BJ (cell line): ENCODE data around the gene ASIC3. TPM values are rescaled to one million over a fixed set of nuclear protein-coding genes. Genes with fewer than 3 reads are reported as not detected.

ENCODE experiments used
- CTCF ChIA-PET: fragments of 350-600 bp; formaldehyde crosslinking; extraction: SDS; loops from one replicate; lab custom pipeline; 2021; ENCODE audit warnings: antibody characterized with exemption, inconsistent platforms; lab: Yijun Ruan, JAX
- POLR2A ChIA-PET: fragments of 300-600 bp; sonication (Branson Sonifier 250); formaldehyde crosslinking; extraction: SDS; loops from one replicate; lab custom pipeline; 2021; ENCODE audit warnings: antibody characterized with exemption; lab: Charles Lee
- DNase-seq: peaks from one replicate; pipeline ENCODE4 v3.0.0-alpha.2; 2011; ENCODE audit warnings: low read depth
- H3K27me3 ChIP-seq: 2 replicates; pipeline ENCODE4 v1.6.0; 2011; ENCODE audit warnings: low read length; ENCODE audit not compliant: control insufficient read depth, insufficient read depth
- H3K36me3 ChIP-seq: 2 replicates; pipeline ENCODE4 v1.5.1; 2011; ENCODE audit warnings: low read length; ENCODE audit not compliant: control insufficient read depth, insufficient read depth
- H3K4me3 ChIP-seq: 2 replicates; pipeline ENCODE4 v1.5.1; 2011; ENCODE audit warnings: low read depth, mild to moderate bottlenecking, control low read depth, low read length
- polyA minus RNA-seq: library from RNA; depleted of rRNA, polyadenylated mRNA; stranded (reverse); fragments of >200 nt; gene quantifications from 2 replicates; pipeline ENCODE4 v1.2.3, GENCODE V29; 2011; rRNA and poly(A)+ RNA removed
- polyA plus RNA-seq: library from polyadenylated mRNA; depleted of rRNA; stranded (reverse); fragments of >200 nt; gene quantifications from 2 replicates; pipeline ENCODE4 v1.2.3, GENCODE V29; 2011; rRNA removed
- TF ChIP-seq, protein P1 (sequence below): IDR thresholded peaks from 2 replicates; pipeline ENCODE4 v1.5.1; 2011; ENCODE audit warnings: low read depth, mild to moderate bottlenecking, control low read depth, inconsistent platforms, low read length, moderate library complexity; ENCODE audit not compliant: insufficient read depth

The ASIC3 gene
- polyA plus RNA-seq (0.26 and 0.45 TPM in 2 replicates), polyA minus RNA-seq (0.24 TPM in 1 of 2 replicates, not detected in the other)

DNA sequence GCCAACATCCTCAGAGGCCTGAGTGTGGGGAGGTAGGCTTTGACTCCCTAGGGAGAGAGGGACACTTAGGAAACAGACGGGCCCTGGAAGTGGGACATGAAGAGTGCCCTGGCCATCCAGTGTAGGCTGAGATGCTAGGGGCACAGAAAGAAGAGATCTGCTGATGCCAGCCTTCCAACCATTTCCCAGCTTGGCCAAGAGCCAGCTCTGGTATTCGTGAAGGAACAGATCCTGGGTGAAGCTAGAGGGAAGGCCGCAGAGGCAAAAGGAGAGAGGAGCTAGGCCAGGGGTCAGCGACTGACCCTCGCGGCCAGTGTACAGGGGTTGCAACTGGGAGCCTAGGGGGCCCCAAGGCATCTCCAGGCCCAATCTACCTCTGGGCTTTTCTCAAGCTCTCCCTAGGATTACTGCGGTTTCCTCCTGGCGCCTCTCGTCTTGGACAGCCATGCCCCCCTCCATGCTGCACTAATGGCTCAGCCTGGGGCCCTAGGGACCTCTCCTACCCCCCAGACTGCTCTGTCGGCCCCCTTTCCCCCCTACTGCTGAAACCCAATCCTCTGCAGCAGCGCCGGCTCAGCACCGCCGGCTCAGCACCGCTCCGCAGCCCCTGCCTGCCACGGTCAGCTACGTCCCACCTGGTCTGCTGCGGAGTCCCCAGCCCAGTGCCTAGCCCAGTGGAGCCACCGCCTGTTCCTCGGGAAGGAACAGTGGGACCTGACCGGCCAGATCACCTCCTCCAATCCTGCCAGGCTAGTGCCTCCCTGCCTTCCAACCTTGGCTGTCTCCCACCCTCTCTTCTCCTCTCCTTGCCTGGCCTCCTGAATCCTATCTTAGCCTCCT, at the start of gene ASIC3:
Gene ASIC3, plus strand, starts transcription at position 556 of the 840 bp plus-strand sequence. CDS start 355 bp downstream, outside the sequence.
- Histone ChIP-seq H3K4me3 (no peak within 1 kb of the TSS), H3K36me3 (peaks cover 4% of the 10 kb centered on the region), H3K27me3 (peaks cover 3% of the 10 kb centered on the region)
- ChIA-PET CTCF (no interaction called here), POLR2A (no interaction called here)
- TF ChIP-seq, protein P1, sequence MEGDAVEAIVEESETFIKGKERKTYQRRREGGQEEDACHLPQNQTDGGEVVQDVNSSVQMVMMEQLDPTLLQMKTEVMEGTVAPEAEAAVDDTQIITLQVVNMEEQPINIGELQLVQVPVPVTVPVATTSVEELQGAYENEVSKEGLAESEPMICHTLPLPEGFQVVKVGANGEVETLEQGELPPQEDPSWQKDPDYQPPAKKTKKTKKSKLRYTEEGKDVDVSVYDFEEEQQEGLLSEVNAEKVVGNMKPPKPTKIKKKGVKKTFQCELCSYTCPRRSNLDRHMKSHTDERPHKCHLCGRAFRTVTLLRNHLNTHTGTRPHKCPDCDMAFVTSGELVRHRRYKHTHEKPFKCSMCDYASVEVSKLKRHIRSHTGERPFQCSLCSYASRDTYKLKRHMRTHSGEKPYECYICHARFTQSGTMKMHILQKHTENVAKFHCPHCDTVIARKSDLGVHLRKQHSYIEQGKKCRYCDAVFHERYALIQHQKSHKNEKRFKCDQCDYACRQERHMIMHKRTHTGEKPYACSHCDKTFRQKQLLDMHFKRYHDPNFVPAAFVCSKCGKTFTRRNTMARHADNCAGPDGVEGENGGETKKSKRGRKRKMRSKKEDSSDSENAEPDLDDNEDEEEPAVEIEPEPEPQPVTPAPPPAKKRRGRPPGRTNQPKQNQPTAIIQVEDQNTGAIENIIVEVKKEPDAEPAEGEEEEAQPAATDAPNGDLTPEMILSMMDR: no peak
- no peak for DNase-seq

DNA sequence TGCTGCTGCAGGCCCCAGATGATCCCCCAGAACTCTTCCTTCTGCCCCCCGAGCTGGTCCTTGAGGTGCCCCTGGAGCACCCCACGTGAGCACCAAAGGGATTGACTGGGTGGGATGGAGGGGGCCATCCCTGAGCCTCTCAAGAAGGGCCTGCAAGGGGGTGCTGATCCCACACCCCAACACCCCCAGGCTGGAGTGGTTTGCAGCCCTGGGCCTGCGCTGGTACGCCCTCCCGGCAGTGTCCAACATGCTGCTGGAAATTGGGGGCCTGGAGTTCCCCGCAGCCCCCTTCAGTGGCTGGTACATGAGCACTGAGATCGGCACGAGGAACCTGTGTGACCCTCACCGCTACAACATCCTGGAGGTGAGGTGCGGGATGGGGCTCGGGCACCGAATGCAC, 49.3 kb upstream of the ASIC3 start:
- no peaks in the 10 kb centered on the region for H3K36me3 ChIP-seq
- no peaks in the 10 kb centered on the region; the same call in none of the 2 replicates for H3K27me3 ChIP-seq
- DNase-seq: no peak
- ChIA-PET CTCF (no interaction called here), POLR2A (no interaction called here)
- no peak overlapping the region for H3K4me3 ChIP-seq
- TF ChIP-seq, protein P1: no peak

DNA sequence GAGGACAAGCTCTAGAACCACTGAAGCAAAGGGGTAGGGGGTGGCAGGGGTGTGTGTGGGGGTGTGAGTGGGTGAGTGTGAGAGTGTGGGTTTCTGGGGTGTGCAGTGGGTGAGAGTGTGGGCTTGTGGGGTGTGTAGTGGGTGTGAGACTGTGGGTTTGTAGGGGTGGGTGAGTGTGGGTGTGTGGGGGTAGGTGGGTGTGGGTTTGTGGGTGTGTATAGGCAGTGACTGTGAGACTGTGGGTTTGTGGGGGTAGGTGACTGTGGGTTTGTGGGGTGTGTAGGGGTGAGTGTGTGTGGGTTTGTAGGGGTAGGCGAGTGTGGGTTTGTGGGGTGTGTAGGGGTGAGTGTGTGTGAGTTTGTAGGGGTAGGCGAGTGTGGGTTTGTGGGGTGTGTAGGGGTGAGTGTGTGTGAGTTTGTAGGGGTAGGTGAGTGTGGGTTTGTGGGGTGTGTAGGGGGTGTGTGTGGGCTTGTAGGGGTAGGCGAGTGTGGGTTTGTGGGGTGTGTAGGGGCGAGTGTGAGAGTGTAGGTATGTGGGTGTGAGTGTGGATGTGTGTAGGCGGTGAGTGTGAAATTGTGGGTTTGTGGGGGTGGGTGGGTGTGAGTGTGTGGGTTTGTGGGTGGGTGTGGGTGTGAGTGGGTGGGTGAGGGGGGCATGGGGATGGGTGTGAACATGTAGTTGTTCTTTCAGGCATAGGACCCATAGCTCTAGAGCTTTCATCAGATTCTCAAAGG, 48.7 kb upstream of the ASIC3 start:
- ChIA-PET CTCF (no interaction called here), POLR2A (no interaction called here)
- no peak overlapping the region for H3K4me3 ChIP-seq
- H3K36me3 ChIP-seq: no peaks in the 10 kb centered on the region
- H3K27me3 ChIP-seq: no peaks in the 10 kb centered on the region; the same call in none of the 2 replicates
- no peak for DNase-seq
- TF ChIP-seq, protein P1: no peak

DNA sequence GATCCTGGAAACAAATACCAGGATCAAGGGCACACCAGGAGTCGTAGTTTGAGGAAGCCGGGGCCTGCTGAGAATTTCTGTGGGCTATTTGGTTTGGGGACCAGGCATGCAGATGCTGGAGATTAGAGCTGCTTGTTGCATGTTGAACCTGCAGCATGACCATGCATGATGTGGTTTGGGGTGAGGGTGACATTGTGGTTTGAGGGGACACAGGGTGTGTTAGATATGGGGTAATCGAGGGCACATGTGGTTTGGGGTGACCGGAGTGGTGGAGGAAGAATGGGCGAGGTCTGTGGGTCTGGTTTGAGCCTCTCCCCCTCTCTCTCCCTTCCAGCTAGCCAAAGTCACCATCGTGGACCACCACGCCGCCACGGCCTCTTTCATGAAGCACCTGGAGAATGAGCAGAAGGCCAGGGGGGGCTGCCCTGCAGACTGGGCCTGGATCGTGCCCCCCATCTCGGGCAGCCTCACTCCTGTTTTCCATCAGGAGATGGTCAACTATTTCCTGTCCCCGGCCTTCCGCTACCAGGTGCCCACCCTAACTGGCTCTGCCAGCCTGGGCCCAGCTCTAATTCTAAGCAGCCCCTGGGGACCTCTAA, 47.3 kb upstream of the ASIC3 start:
- Histone ChIP-seq H3K27me3 (no peaks in the 10 kb centered on the region; the same call in none of the 2 replicates), H3K4me3 (no peak overlapping the region), H3K36me3 (no peaks in the 10 kb centered on the region)
- TF ChIP-seq, protein P1: no peak
- CTCF ChIA-PET: no interaction called here
- no peak for DNase-seq
- POLR2A ChIA-PET: no interaction called here

DNA sequence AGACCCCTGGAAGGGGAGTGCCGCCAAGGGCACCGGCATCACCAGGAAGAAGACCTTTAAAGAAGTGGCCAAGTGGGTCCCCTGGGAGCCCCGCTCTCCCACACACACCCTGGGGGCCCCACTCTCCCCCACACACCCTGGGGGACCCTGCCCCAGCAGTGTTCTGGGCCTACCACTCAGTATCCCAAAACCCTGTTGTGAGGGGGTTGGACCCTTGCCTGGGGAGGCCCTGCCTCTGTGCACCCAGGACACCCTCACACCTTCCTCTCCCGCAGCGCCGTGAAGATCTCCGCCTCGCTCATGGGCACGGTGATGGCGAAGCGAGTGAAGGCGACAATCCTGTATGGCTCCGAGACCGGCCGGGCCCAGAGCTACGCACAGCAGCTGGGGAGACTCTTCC, 46.8 kb upstream of the ASIC3 start:
- no peak overlapping the region for H3K4me3 ChIP-seq
- TF ChIP-seq, protein P1: no peak
- DNase-seq: no peak
- no peaks in the 10 kb centered on the region; the same call in none of the 2 replicates for H3K27me3 ChIP-seq
- CTCF ChIA-PET: no interaction called here
- no peaks in the 10 kb centered on the region for H3K36me3 ChIP-seq
- POLR2A ChIA-PET: no interaction called here
